Endothelial cell of coronary artery (primary cell): ENCODE measurements around the gene FANCF. TPM values are rescaled to one million over a fixed set of nuclear protein-coding genes. Genes with fewer than 3 reads are reported as not detected.

ENCODE experiments used
- total RNA-seq: library from RNA; depleted of rRNA; stranded (reverse); fragments of >200 nt; gene quantifications from 2 replicates; pipeline ENCODE4 v1.2.3, GENCODE V29; 2014

The FANCF gene
- 9.0 and 10.5 TPM in 2 replicates for total RNA-seq

DNA sequence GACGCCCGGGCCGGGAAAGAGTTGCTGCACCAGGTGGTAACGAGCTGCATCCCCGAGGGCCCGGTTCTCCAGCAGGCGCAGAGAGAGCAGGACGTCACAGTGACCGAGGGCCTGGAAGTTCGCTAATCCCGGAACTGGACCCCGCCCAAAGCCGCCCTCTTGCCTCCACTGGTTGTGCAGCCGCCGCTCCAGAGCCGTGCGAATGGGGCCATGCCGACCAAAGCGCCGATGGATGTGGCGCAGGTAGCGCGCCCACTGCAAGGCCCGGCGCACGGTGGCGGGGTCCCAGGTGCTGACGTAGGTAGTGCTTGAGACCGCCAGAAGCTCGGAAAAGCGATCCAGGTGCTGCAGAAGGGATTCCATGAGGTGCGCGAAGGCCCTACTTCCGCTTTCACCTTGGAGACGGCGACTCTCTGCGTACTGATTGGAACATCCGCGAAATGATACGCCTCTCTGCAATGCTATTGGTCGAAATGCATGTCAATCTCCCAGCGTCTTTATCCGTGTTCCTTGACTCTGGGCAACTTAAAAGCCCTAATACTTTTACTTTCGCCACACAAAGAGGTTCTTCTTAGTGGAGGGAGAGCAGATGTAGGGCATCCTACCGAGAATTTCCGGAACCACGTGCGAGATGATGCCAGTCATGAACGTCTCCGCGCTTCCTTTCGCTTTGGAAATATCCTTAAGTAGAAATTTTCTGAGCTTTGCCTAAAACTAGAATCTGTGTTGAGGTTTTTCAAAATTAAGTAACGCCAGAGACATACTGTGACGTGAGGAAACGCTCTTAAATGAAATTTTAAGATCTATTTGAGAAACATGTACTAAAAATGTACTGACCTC, at the start of gene FANCF:
Gene FANCF (minus strand): TSS at position 376 of the 840 bp plus-strand sequence. CDS start 13 bp downstream, at position 363.

GRCh38 chr11:22666325-22666687, 40.7 kb upstream of the FANCF start, which contains the start of gene GAS2:
GAS2 (plus strand) TSS chr11:22666611; CDS start chr11:22674870, 8,259 bp downstream.

Other genes with a start within 250 kb of the FANCF start
- gene GAS2, start 40.8 kb upstream of the FANCF start, total RNA-seq, result 1.2 and 1.5 TPM in 2 replicates
- gene SVIP, start 204.0 kb upstream of the FANCF start, total RNA-seq, result 12.6 and 22.3 TPM in 2 replicates
- not detected in 2 replicates for gene CCDC179, start 234.7 kb upstream of the FANCF start, total RNA-seq